NOMO-1 (cell line): ENCODE results near the gene DLGAP5.

Experiments
- DNase-seq, 2 experiments: peaks; one replicate each; lab custom pipeline; 2025; ENCODE audit not compliant: unreplicated experiment in 2 of 2; lab: John Stamatoyannopoulos, UW

DLGAP5 gene

GRCh38 chr14:55190906-55191202, 531 bp downstream of the DLGAP5 start:
- DNase-seq: peak in 1 of 2 experiments; percentile 36

- DNase-seq: no peak
Measured at GRCh38 chr14:55188686-55189295, 2.6 kb downstream of the DLGAP5 start.

- DNase-seq: no peak
Measured at GRCh38 chr14:55180434-55180833, 11.0 kb downstream of the DLGAP5 start.

- no peak for DNase-seq
Measured at GRCh38 chr14:55180006-55180405, 11.4 kb downstream of the DLGAP5 start.

GRCh38 chr14:55170526-55170925, 20.9 kb downstream of the DLGAP5 start:
- DNase-seq: no peak

- peak in 1 of 2 experiments; percentile 46 for DNase-seq
Measured at GRCh38 chr14:55160989-55161388, 30.4 kb downstream of the DLGAP5 start.

GRCh38 chr14:55158412-55158811, 33.0 kb downstream of the DLGAP5 start:
- DNase-seq: no peak

- no peak for DNase-seq
Measured at GRCh38 chr14:55157080-55157479, 34.3 kb downstream of the DLGAP5 start.

- no peak for DNase-seq
Measured at GRCh38 chr14:55153951-55154350, 37.4 kb downstream of the DLGAP5 start.

- no peak for DNase-seq
Measured at GRCh38 chr14:55152052-55152753, 39.2 kb downstream of the DLGAP5 start.

- DNase-seq: no peak
Measured at GRCh38 chr14:55151601-55152000, 39.8 kb downstream of the DLGAP5 start.

- no peak for DNase-seq
Measured at GRCh38 chr14:55146425-55146824, 45.0 kb downstream of the DLGAP5 start.

GRCh38 chr14:55142466-55142865, 48.9 kb downstream of the DLGAP5 start:
- DNase-seq: no peak

- no peak for DNase-seq
Measured at GRCh38 chr14:55141825-55142224, 49.6 kb downstream of the DLGAP5 start.

GRCh38 chr14:55139696-55140509, 51.5 kb downstream of the DLGAP5 start:
- no peak for DNase-seq

- DNase-seq: no peak
Measured at GRCh38 chr14:55139141-55139540, 52.2 kb downstream of the DLGAP5 start.

GRCh38 chr14:55138091-55138490, 53.3 kb downstream of the DLGAP5 start:
- DNase-seq: no peak

- DNase-seq: no peak
Measured at GRCh38 chr14:55136885-55137786, 54.2 kb downstream of the DLGAP5 start.

GRCh38 chr14:55136241-55136640, 55.1 kb downstream of the DLGAP5 start:
- DNase-seq: no peak

- peak in 1 of 2 experiments; percentile 5 for DNase-seq
Measured at GRCh38 chr14:55133416-55133815, 58.0 kb downstream of the DLGAP5 start.
